T47D (cell line): ENCODE measurements around the gene FRA10AC1.
A peak's percentile ranks its signal among the peaks of the same experiment; 100 is the strongest.
"Not testable (repeated sequence)": the region's sequence is repeated elsewhere in the genome, so short reads cannot be mapped to it uniquely, and the experiment has no call there.

Experiments used
- DNase-seq, 2 experiments: peaks; one replicate each; pipeline versions ENCODE4 v3.0.0 to v3.0.0-alpha.2; 2011 to 2012; ENCODE audit warnings: low read depth in 1 of 2, low spot score in 1 of 2
- JUND ChIP-seq: IDR thresholded peaks from 2 replicates; pipeline ENCODE4 v1.6.1; 2012; ENCODE audit warnings: low read depth
- in situ Hi-C: cut with HindIII; loops from 2 replicates; pipeline ENCODE4 v1.10.0; 2016; ENCODE audit warnings: low sequenced_read_pairs, low pct_unique_long_range_greater_than_20kb

FRA10AC1 gene

DNA sequence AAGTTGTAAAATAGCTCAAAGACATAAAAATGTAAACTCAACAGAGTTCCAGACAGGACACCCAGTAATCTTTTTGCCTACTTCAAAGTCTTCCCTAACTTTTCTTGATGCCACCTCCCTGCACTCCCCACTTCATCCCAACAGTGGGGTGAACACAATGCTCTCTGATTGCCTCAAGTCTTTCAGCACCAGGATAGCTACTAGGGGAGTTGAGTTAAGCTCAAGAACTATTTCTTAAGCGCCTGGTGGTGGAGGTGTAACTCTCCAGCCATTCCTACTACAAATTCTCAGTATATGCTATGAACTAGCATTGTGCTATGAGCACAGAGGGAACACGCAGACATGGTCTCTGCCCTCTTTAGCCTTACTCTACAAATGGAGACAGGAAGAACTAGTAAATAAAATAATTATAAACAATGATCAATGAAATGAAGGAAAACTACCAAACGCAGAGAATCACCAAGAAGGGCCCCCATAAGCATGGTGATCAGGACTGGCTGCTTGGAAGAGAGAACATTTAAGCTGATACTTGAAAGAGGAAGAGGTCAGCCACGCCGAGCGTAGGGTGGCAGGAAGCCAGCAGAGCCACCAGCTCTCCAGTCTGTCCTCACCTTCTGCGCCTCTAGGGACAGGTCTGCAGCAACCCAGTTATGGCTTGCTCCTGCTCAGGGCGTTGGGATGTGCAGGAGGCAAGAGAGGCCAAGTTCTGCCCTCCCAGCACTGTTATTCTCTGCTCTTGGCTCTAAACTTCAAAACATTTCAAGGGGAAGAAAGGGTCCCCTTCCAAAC, 16.7 kb upstream of the FRA10AC1 start:
- TF ChIP-seq JUND = no peak
- in situ Hi-C loops = no loop called here
- DNase-seq = peak in 1 of 2 experiments; percentile 30

- no peak for TF ChIP-seq JUND
- in situ Hi-C loops = no loop called here
- DNase-seq = no peak
Observed at GRCh38 chr10:93716766-93717165, 14.4 kb upstream of the FRA10AC1 start.

DNA sequence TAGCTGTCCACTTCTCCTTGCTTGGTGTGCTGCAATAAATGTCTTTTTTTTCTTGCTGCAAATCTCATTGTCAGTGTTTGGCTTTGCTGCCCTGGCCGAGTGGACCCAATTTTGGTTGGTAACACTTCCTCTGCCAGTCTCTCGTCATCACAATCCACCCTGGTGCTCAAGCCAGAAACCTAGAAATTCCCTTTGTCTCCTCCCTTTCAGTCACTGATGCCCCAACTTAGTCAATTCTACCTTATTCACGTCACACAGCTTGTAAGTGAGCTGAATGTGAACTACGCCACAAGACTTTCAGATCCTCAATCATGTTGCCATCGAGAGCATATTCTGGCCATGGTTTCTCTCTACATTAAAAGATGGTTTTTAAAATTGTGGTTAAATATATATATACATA, 13.0 kb upstream of the FRA10AC1 start:
- in situ Hi-C loops = no loop called here
- no peak for TF ChIP-seq JUND
- DNase-seq = no peak

DNA sequence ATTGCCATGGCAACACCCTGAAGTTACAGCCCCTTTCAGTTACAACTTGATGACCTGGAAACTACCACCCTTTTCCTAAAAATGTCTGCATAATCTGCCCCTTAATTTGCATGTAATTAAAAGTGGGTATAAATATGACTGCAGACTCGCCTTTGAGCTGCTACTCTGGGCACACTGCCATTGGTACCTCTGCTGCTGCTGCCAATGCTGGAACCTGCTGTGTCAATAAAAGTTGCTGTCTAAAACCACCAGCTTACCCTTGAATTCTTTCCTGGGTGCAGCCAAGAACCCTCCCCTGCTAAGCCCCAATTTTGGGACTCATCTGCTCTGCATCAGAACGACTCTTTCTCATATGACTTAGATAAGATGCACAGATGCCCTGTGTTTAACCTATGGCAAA, 10.2 kb upstream of the FRA10AC1 start:
- in situ Hi-C loops = no loop called here
- TF ChIP-seq JUND = no peak
- no peak for DNase-seq

- TF ChIP-seq JUND = no peak
- DNase-seq = no peak
- in situ Hi-C loops = no loop called here
Observed at GRCh38 chr10:93711891-93712290, 9.5 kb upstream of the FRA10AC1 start.

GRCh38 chr10:93710333-93710909, 8.0 kb upstream of the FRA10AC1 start:
- in situ Hi-C loops = no loop called here
- TF ChIP-seq JUND = no peak
- peak in 1 of 2 experiments; percentile 20 for DNase-seq

DNA sequence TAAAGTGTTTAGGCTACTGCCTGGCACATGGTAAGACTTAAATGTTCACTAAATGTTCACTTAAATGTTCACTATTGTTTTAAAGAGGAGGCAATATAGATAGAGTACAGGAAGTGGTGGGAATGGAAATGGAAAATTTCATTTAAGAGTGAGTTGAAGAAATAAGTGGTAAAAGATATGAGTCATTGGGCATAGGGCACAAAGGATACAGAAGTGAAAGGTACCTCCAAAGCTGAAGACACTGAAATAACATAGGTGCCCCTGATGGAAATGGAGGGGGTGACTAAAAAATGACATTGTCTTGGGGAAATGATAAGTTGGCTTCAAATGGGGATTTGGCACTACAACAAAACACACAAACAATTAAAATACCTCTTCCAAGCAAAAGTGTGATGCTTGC, 5.2 kb upstream of the FRA10AC1 start:
- in situ Hi-C loops = no loop called here
- DNase-seq = no peak
- no peak for TF ChIP-seq JUND

DNA sequence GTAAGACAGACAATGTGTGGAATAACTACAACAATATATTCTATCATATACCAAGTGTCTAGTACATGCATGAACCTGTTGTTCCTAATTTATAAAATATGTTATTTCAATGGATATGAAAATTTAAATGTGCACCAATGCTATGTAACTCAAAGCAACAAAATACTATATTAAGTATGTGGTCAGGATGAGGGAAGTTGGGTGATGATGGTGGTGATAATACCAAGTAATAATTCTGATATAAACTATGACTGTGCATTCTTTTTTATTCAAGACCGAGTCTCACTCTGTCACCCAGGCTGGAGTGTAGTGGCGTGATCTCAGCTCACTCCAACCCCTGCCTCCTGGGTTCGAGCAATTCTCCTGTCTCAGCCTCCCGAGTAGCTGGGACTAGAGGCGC, 2.1 kb upstream of the FRA10AC1 start:
- in situ Hi-C loops = no loop called here
- no peak for DNase-seq
- no peak for TF ChIP-seq JUND

- DNase-seq = no peak
- in situ Hi-C loops = no loop called here
- TF ChIP-seq JUND = no peak
Observed at GRCh38 chr10:93703841-93704240, 1.4 kb upstream of the FRA10AC1 start.

- TF ChIP-seq JUND = no peak
- DNase-seq = peak in 1 of 2 experiments; percentile 27
- in situ Hi-C loops = no loop called here
Observed at GRCh38 chr10:93703066-93703465, 674 bp upstream of the FRA10AC1 start.

DNA sequence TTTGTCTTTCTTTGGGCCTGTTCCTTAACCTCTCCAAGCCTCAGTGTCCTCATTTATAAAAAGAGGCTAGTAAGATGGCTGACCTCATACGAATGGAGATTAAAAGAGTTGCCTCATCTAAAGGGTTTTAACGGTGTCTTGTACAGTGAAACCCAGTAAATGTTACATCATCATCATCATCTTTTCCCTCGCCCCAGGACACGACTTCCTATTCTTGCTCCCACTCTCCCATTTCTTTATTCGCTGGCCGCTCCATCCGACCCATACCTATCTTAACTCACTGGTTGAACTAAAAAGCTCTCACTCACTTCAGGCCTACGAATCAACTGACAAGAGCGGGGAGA, 554 bp downstream of the FRA10AC1 start:
- in situ Hi-C loops = no loop called here
- DNase-seq = no peak

DNA sequence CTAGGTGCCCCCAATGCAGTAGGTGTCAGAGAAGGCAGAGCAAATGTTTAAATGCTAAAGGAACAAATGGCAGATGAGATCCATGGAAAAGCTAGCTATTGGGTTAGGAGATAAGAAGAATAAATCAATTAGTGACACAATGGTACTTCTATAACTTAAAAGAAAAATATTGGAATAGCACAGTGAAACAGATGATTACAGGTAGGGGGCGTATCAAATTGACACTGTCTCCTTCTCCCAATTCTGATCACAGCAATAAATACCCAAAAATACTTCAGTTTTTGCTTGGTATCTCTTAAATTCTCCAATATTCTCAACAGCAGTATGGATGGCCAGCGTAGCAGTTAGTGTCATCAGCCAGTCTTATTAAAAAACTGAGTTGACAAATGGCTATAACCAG, 5.2 kb downstream of the FRA10AC1 start:
- DNase-seq = no peak
- in situ Hi-C loops = no loop called here
- TF ChIP-seq JUND = no peak

More for the DNA sequence above, 554 bp downstream of the FRA10AC1 start:
- TF ChIP-seq JUND = no peak

GRCh38 chr10:93696582-93696981, 5.8 kb downstream of the FRA10AC1 start:
- in situ Hi-C loops, DNase-seq: not testable (repeated sequence)

- DNase-seq = no peak
- TF ChIP-seq JUND = no peak
- in situ Hi-C loops = no loop called here
Observed at GRCh38 chr10:93695740-93696139, 6.7 kb downstream of the FRA10AC1 start.
